Activated effector memory CD4-positive, alpha-beta T cell treated with Interleukin-2 at 50 U/mL for 16 hours (primary cell): ENCODE results near the gene CWC15.

ENCODE experiments used
- DNase-seq: peaks from one replicate; pipeline ENCODE4 v3.0.0-alpha.2; 2020

CWC15 gene

DNA sequence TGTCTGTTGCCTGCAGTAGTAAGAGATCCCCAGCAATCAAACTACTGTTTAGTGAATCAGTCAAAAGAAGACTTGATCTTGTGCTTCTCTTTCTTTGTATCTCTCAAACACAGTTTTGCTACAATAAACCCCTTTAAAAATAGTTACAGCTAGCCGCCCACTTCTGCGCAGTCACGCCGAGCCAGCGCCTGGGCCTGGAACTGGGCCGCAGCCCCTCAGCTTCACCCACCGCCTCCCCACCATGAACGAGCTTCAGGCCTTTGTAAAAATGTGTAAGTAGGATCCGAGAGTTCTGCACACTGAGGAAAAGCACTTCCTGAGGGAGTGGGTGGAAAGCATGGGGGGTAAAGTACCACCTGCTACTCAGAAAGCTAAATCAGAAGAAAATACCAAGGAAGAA is 60.5 kb downstream of the CWC15 start:
- DNase-seq = no peak
